Activated B cell treated with CpG ODN at 0.5 μM for 24 hours (primary cell): Measurements from ENCODE around the gene LRCOL1. TPM values are rescaled to one million over a fixed set of nuclear protein-coding genes. Genes with fewer than 3 reads are reported as not detected.

Source experiments
- ATAC-seq: fragments of 200-7000 bp; cut with Tn5 transposase; one replicate; pipeline ENCODE4 v1.10.0; 2021; ENCODE audit warnings: low read depth, mild to moderate bottlenecking, moderate library complexity
- CTCF ChIA-PET: fragments of 350-600 bp; sonication (Branson Sonifier 250); formaldehyde crosslinking; loops from one replicate; lab custom pipeline; 2021; ENCODE audit warnings: antibody characterized with exemption; lab: Charles Lee
- POLR2A ChIA-PET: fragments of 350-600 bp; sonication (Branson Sonifier 250); formaldehyde crosslinking; loops from one replicate; lab custom pipeline; 2021; ENCODE audit warnings: antibody characterized with exemption; lab: Charles Lee
- DNase-seq: peaks from one replicate; pipeline ENCODE4 v3.0.0; 2022
- H3K27ac Mint-ChIP-seq: one replicate; pipeline ENCODE4 v1.8.0; 2020; ENCODE audit warnings: mixed read lengths
- H3K27me3 Mint-ChIP-seq: one replicate; pipeline ENCODE4 v1.8.0; 2021; ENCODE audit warnings: mixed read lengths
- H3K36me3 Mint-ChIP-seq: one replicate; pipeline ENCODE4 v1.8.0; 2021; ENCODE audit warnings: low read depth, mixed read lengths
- H3K4me1 Mint-ChIP-seq: one replicate; pipeline ENCODE4 v1.8.0; 2021; ENCODE audit warnings: mixed read lengths
- H3K4me3 Mint-ChIP-seq: one replicate; pipeline ENCODE4 v1.8.0; 2020; ENCODE audit warnings: mild to moderate bottlenecking, mixed read lengths
- H3K9me3 Mint-ChIP-seq: one replicate; pipeline ENCODE4 v1.8.0; 2020; ENCODE audit warnings: mixed read lengths
- intact Hi-C: fragments of 100-400 bp; cut with micrococcal nuclease; formaldehyde crosslinking; loops from one replicate; pipeline ENCODE4 v1.15.1; 2024
- total RNA-seq: library from RNA; stranded (reverse); gene quantifications from 2 replicates; pipeline ENCODE4 v1.2.3, GENCODE V29; 2022
- TF ChIP-seq, protein P1 (sequence below): fragments of 200-600 bp; IDR thresholded peaks from one replicate; pipeline ENCODE4 v1.8.0; 2022; ENCODE audit warnings: antibody characterized with exemption, mild to moderate bottlenecking

The LRCOL1 gene
- total RNA-seq, 1 donor from 2014 or later, result not detected

DNA sequence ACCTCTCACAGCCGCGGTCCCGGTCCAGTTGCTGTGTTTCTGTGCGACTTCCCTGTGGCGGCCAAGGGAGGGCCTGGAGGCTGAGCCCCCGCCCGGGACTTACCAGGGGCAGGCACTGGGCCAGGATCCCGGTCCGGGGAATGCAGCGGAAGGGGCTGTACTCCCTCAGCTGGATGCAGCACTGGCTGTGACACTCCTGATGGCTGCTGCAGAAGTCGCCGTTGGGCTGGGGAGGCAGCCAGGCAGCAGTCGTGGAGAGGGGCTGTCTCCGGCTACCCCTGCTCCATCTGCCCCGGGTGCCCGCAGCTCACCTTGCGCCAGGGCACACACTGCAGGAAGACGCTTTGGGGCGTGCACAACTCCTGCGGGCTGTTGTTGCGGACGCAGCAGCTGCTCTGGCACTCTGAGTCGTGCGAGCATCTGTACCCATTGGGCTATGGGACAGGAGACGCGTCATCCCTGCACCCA is 6.2 kb downstream of the LRCOL1 start:
- no peak for DNase-seq
- Mint-ChIP-seq H3K4me3 (no peak overlapping the region), H3K27me3 (peaks cover 32% of the 10 kb centered on the region), H3K4me1 (peaks cover 14% of the 10 kb centered on the region), H3K9me3 (no peaks in the 10 kb centered on the region), H3K27ac (no peak overlapping the region), H3K36me3 (no peaks in the 10 kb centered on the region)
- TF ChIP-seq, protein P1, sequence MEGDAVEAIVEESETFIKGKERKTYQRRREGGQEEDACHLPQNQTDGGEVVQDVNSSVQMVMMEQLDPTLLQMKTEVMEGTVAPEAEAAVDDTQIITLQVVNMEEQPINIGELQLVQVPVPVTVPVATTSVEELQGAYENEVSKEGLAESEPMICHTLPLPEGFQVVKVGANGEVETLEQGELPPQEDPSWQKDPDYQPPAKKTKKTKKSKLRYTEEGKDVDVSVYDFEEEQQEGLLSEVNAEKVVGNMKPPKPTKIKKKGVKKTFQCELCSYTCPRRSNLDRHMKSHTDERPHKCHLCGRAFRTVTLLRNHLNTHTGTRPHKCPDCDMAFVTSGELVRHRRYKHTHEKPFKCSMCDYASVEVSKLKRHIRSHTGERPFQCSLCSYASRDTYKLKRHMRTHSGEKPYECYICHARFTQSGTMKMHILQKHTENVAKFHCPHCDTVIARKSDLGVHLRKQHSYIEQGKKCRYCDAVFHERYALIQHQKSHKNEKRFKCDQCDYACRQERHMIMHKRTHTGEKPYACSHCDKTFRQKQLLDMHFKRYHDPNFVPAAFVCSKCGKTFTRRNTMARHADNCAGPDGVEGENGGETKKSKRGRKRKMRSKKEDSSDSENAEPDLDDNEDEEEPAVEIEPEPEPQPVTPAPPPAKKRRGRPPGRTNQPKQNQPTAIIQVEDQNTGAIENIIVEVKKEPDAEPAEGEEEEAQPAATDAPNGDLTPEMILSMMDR, result no peak
- no peak for ATAC-seq
- intact Hi-C loops, result no loop called here
- ChIA-PET POLR2A (no interaction called here), CTCF (no interaction called here)

- H3K27ac Mint-ChIP-seq, result no peak overlapping the region
- no peaks in the 10 kb centered on the region for H3K9me3 Mint-ChIP-seq
- TF ChIP-seq, protein P1, result no peak
- intact Hi-C loops, result no loop called here
- H3K4me3 Mint-ChIP-seq, result no peak overlapping the region
- peaks cover 30% of the 10 kb centered on the region for H3K27me3 Mint-ChIP-seq
- peaks cover 2% of the 10 kb centered on the region for H3K36me3 Mint-ChIP-seq
- POLR2A ChIA-PET, result no interaction called here
- no peak for ATAC-seq
- no peak for DNase-seq
- H3K4me1 Mint-ChIP-seq, result peaks cover 19% of the 10 kb centered on the region
- CTCF ChIA-PET, result no interaction called here
Measured at GRCh38 chr12:132603240-132604150, 6.9 kb downstream of the LRCOL1 start.

GRCh38 chr12:132602572-132603239 is 7.7 kb downstream of the LRCOL1 start:
- Mint-ChIP-seq H3K36me3 (peaks cover 2% of the 10 kb centered on the region), H3K27me3 (peaks cover 23% of the 10 kb centered on the region), H3K27ac (no peak overlapping the region), H3K9me3 (no peaks in the 10 kb centered on the region), H3K4me3 (no peak overlapping the region), H3K4me1 (peaks cover 20% of the 10 kb centered on the region)
- intact Hi-C loops, result no loop called here
- DNase-seq (no peak), ATAC-seq (no peak)
- ChIA-PET CTCF (no interaction called here), POLR2A (no interaction called here)
- TF ChIP-seq, protein P1, result no peak

GRCh38 chr12:132601171-132601883 is 9.1 kb downstream of the LRCOL1 start:
- ChIA-PET POLR2A (no interaction called here), CTCF (interaction anchor here (1.1 to 1.4 kb wide), 2 partner anchors 14 to 186 kb away, joined by 3 to 4 read pairs; no protein-coding TSS in a partner anchor)
- H3K27me3 Mint-ChIP-seq, result peaks cover 15% of the 10 kb centered on the region
- no peak overlapping the region for H3K27ac Mint-ChIP-seq
- H3K4me3 Mint-ChIP-seq, result peak overlapping the region; percentile 79
- TF ChIP-seq, protein P1, result no peak
- no peaks in the 10 kb centered on the region for H3K9me3 Mint-ChIP-seq
- intact Hi-C loops, result loop anchor here (2.0 kb wide), 1 partner anchor 37 kb away; no protein-coding TSS in a partner anchor
- H3K4me1 Mint-ChIP-seq, result peaks cover 27% of the 10 kb centered on the region
- ATAC-seq (no peak), DNase-seq (no peak)
- peaks cover 2% of the 10 kb centered on the region for H3K36me3 Mint-ChIP-seq
